Dedifferentiated amniotic fluid mesenchymal stem cell (primary cell): ENCODE results near the gene STK35.

ENCODE experiments used
- DNase-seq: peaks from one replicate; pipeline ENCODE4 v3.0.0-alpha.2; 2016; ENCODE audit errors: extremely low spot score

Gene STK35

GRCh38 chr20:2101057-2101864, at the start of gene STK35:
Gene STK35, plus strand, starts transcription at chr20:2101827. Its CDS starts 55 bp downstream, at chr20:2101882.
- no peak for DNase-seq

- DNase-seq: no peak
These were observed 49.7 kb upstream of the STK35 start for GRCh38 chr20:2051946-2052345.

- DNase-seq: no peak
These were observed 48.9 kb upstream of the STK35 start for GRCh38 chr20:2052741-2053140.

- DNase-seq: no peak
These were observed 48.0 kb upstream of the STK35 start for GRCh38 chr20:2053615-2054014.

GRCh38 chr20:2054911-2055310, 46.7 kb upstream of the STK35 start:
- no peak for DNase-seq

GRCh38 chr20:2059411-2059810, 42.2 kb upstream of the STK35 start:
- DNase-seq: no peak

GRCh38 chr20:2065099-2065498, 36.5 kb upstream of the STK35 start:
- no peak for DNase-seq

- DNase-seq: no peak
These were observed 35.0 kb upstream of the STK35 start for GRCh38 chr20:2066461-2067122.

GRCh38 chr20:2080532-2081224, 20.9 kb upstream of the STK35 start:
- no peak for DNase-seq

- peak; percentile 85 for DNase-seq
These were observed 16.9 kb upstream of the STK35 start for GRCh38 chr20:2084703-2085102.

- no peak for DNase-seq
These were observed 15.2 kb upstream of the STK35 start for GRCh38 chr20:2086177-2086979.

GRCh38 chr20:2086980-2087377, 14.6 kb upstream of the STK35 start:
- DNase-seq: no peak

- DNase-seq: no peak
These were observed 12.7 kb upstream of the STK35 start for GRCh38 chr20:2088891-2089290.

- DNase-seq: no peak
These were observed 12.2 kb upstream of the STK35 start for GRCh38 chr20:2089447-2089846.

- no peak for DNase-seq
These were observed 8.4 kb upstream of the STK35 start for GRCh38 chr20:2093159-2093781.

- no peak for DNase-seq
These were observed 7.7 kb upstream of the STK35 start for GRCh38 chr20:2093883-2094282.

- peak; percentile 91 for DNase-seq
These were observed 398 bp downstream of the STK35 start for GRCh38 chr20:2101865-2102584.

GRCh38 chr20:2102585-2103460, 1.2 kb downstream of the STK35 start:
- peak; percentile 80 for DNase-seq

GRCh38 chr20:2103461-2104153, 2.0 kb downstream of the STK35 start:
- DNase-seq: no peak
